NCI-H226 (cell line): ENCODE measurements around the gene ZNF639.
"Not testable (repeated sequence)": the region's sequence is repeated elsewhere in the genome, so short reads cannot be mapped to it uniquely, and the experiment has no call there.

Experiments
- DNase-seq: peaks from one replicate; pipeline ENCODE4 v3.0.0-alpha.2; 2015

The ZNF639 gene

GRCh38 chr3:179322286-179323196 lies at the start of gene ZNF639:
Gene ZNF639 (plus strand): TSS chr3:179323031. CDS start chr3:179328294, 5,263 bp downstream.
- peak; percentile 70 for DNase-seq

DNA sequence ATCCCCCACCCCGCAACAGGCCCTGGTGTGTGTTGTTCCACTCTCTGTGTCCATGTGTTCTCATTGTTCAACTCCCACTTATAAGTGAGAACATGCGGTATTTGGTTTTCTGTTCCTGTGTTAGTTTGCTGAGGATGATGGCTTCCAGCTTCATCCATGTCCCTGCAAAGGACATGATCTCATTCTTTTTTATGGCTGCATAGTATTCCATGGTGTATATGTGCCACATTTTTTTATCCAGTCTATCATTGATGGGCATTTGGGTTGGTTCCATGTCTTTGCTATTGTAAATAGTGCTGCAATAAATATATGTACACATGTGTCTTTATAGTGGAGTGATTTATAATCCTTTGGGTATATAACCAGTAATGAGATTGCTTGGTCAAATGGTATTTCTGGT lies 48.4 kb upstream of the ZNF639 start:
- not testable (repeated sequence) for DNase-seq

- no peak for DNase-seq
These were observed 46.8 kb upstream of the ZNF639 start for GRCh38 chr3:179276001-179276400.

GRCh38 chr3:179276743-179277142 lies 46.1 kb upstream of the ZNF639 start:
- DNase-seq: no peak

- DNase-seq: no peak
These were observed 44.7 kb upstream of the ZNF639 start for GRCh38 chr3:179278151-179278550.

- DNase-seq: no peak
These were observed 43.7 kb upstream of the ZNF639 start for GRCh38 chr3:179278932-179279693.

DNA sequence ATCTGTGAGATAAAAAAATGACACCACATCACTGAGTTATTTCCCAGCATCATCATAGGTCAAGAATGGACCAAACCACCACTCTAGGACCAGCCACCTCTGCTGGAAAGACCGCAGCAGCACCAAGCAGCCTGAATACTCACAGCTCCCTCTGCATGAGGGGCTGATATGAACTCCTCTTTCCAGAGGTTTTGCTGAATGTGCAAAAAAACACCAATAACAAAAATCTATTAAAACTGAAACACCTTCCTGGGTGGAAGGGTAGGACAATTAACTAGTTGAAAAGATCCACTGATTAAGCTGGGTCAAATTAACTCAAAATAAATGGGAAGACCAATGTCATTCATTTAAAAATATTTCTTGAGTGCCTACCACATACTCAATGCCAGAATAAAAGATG lies 43.0 kb upstream of the ZNF639 start:
- DNase-seq: no peak

DNA sequence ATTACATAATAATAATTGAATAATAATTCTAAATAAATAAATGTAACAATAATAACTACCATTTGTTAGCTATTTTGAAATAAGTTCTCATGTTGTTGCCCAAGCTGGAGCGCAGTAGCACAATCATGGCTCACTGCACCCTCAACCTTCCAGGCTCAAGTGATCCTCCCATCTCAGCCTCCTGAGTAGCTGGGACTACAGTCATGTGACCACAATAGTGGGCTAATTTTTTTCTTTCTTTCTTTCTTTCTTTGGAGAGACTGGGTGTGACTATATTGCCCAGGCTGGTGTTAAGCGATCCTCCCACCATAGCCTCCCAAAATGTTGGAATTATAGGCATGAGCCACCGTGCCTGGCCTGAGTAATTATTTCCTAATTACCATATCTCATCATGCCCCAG lies 41.0 kb upstream of the ZNF639 start:
- no peak for DNase-seq

DNA sequence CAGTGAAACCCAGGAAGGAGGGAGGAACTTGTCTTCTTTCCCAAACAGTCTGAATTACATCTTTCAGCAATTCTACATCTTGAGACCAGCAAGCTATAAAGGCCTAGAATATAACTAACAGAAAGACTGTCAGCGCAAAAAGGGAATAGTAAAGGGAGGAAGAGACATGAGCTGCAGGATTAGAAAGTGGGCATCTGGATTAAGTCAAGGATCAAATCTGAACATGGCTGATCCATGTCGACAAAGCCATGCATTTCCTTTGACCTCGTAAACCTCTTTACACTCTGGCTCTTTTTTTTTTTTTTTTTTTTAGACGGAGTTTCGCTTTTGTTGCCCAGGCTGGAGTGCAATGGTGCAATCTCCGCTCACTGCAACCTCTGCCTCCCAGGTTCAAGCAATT lies 36.5 kb upstream of the ZNF639 start:
- no peak for DNase-seq

- DNase-seq: no peak
These were observed 34.0 kb upstream of the ZNF639 start for GRCh38 chr3:179288845-179289244.

DNA sequence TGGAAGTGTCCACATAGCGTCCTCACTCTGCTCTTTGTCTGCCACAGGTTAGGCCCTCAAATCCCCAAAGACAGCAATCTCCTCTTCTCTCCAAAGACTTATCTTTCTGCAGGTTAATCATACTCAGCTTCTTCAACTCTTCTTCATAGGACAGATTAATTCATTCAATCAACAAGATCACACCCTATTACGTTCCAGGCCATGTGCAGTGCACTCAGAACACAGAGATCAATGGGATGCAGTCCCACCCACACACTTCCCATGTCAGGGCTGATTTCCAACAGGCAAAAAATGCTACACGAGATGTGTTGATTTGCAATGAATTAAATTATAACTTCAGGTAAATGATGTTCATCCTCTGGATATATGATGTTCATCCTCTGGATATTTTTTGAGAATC lies 33.5 kb upstream of the ZNF639 start:
- no peak for DNase-seq

- no peak for DNase-seq
These were observed 30.4 kb upstream of the ZNF639 start for GRCh38 chr3:179292450-179292849.

DNA sequence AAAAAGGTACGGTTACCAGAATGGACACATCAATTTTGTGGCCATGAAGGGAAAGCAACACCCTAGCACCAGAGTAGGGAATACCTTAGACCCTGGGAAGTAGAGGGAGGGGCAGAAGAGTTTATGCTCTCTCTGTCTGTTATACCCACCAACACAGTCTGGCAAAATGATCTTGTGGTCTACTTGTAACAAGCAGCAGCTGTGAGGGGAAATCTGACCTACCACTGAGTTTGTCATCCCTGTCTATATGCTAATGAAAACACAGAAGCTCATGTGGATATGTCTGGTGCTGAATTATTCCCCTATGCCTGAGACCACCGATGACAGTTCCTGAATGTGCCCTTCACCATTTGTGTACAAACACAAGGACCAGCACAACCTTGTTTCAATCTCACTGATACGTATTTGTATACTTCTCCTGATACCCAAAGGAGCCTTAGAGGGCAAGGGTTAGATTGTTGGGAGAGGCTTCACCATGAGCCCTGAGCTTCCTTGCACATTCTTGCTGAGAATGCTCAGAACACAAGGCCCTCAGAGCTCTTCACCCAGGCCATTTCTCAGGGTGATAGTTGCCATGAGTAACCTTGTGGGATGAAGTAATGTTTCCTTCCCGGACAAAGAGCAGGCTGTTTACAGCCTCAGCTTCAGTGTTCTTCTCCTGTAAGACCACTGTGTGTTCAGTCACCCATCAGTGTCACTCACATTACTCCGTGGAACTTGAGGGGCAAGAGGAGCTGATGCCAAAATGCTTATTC lies 24.7 kb upstream of the ZNF639 start:
- DNase-seq: no peak

DNA sequence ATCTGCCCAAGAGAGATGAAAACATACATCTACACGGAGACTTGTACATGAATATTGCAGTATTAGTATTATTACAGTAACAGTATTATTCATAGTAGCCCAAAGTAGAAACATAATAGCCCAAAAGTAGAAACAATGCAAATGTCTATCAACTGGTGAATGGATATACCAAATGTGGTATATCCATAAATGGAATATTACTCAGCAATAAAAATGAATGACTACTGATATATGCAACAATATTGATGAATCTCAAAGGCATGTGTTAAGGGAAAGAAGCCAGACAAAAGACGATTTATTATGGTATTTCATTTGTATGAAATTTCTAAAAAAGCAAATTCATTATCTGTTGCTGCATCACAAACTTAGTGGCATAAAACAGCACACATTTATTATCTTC lies 23.5 kb upstream of the ZNF639 start:
- DNase-seq: no peak

DNA sequence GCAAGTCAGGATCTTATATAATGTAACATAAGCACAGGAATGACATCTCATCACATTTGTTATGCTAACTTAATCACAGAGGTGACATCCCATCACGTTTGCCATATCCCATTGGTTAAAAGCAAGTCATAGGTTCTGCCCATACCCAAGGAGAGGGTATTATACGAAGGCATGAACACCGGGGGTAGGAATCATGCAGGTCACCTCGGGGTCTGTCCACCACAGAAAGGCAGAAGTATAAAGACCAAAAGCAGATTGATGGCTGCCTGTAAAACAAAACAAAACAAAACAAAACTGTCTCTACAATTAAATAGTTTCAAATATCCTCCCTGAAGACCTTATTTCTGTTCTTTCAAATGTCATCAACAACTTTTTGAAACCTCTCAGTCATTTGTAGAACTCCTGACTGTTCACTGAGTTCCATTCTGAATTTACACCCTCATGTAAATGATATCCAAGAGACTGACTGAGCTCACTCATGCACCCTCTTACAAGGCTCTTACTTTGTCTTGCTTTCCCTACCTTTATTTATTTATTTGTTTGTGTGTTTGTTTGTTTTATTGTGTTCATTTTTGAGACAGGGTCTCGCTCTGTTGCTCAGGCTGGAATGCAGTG lies 22.7 kb upstream of the ZNF639 start:
- DNase-seq: no peak

- DNase-seq: no peak
These were observed 21.2 kb upstream of the ZNF639 start for GRCh38 chr3:179301645-179302044.

GRCh38 chr3:179302111-179302510 lies 20.7 kb upstream of the ZNF639 start:
- no peak for DNase-seq

DNA sequence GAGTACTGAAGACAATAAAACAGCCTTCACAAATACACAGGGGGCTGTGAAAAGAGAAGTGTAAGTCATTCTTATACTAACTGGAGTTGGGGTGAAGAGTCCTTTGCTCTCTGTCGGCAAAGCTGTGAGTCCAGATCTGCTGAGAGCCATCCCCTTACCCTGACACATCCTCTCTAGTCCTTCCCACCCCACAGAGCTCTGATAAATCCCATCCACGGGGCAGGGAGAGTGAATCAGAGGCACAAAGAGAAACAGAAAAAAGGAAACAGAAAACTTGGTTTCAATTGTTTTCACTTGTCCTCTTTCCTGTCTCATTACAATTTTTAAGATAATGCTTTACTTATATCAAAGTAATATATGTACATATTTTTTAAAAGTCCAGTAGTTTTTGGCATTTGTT lies 18.2 kb upstream of the ZNF639 start:
- DNase-seq: no peak

- not testable (repeated sequence) for DNase-seq
These were observed 15.5 kb upstream of the ZNF639 start for GRCh38 chr3:179307362-179307761.

GRCh38 chr3:179308001-179308400 lies 14.8 kb upstream of the ZNF639 start:
- DNase-seq: no peak

- DNase-seq: no peak
These were observed 13.4 kb upstream of the ZNF639 start for GRCh38 chr3:179309225-179310078.

DNA sequence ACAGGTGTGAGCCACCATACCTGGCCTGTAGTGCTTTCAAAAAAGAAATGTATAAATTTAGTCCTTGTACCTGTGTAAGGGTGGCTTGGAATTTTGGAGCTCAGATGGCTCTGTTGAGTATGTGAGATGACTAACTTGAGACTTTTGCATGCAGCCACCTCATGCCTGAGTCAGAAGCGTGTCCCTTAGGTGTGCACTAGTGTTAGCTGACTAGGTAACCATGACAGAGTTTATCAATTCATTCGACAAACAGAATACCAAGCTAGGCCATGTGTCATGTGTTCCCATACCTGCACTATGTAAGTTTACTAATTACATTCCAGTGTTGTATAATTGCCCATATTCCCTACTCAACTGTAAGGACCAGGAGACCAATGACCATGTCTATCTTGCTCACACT lies 4.0 kb upstream of the ZNF639 start:
- DNase-seq: no peak
